OCI-LY1 (cell line): ENCODE measurements around the gene TNS3.

Experiments used
- CTCF ChIP-seq: fragments of 200-600 bp; sonication (generic), shearing (Covaris generic); IDR thresholded peaks from 2 replicates; pipeline ENCODE4 v1.5.1; 2017; ENCODE audit warnings: mild to moderate bottlenecking, antibody characterized with exemption, low read length, moderate library complexity, mixed read lengths
- EZH2 ChIP-seq: fragments of 200-600 bp; sonication (generic), shearing (Covaris generic); IDR thresholded peaks from 2 replicates; pipeline ENCODE4 v1.8.0; 2017; ENCODE audit warnings: borderline replicate concordance, mixed run types, mild to moderate bottlenecking, antibody characterized with exemption, low read length, moderate library complexity, mixed read lengths

DNA sequence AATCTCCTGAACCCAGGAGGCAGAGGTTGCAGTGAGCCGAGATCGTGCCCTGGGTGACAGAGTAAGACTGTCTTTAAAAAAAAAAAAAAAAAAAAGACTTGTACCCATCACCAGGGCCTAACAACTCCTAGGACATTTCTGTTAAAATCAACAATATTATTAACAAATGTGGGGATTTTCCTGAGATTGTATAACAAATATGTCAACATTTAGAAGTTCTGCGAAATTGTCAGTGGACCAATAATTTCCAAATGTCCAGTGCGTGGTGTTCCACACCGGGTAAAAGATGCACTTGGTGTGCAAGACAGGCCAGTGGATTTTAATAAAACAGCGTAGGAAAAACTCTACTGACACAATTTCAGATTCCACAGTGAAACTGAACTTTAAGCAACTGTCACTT lies 71.1 kb downstream of the TNS3 start:
- no peak for TF ChIP-seq CTCF
- no peak for TF ChIP-seq EZH2
